Stimulated activated CD4-positive, alpha-beta T cell treated with anti-CD3 and anti-CD28 coated beads, Interleukin-2, amount 100 ng/mL, for 4 hours (primary cell): ENCODE results near the gene MSANTD7.
A peak's percentile ranks its signal among the peaks of the same experiment; 100 is the strongest.
"Not testable (repeated sequence)": the region's sequence is repeated elsewhere in the genome, so short reads cannot be mapped to it uniquely, and the experiment has no call there.

Experiments used
- DNase-seq: peaks from one replicate; pipeline ENCODE4 v3.0.0-alpha.2; 2020; ENCODE audit warnings: low read depth

MSANTD7 gene

GRCh38 chr10:14837003-14837756 lies 926 bp upstream of the MSANTD7 start:
- DNase-seq, result no peak

DNA sequence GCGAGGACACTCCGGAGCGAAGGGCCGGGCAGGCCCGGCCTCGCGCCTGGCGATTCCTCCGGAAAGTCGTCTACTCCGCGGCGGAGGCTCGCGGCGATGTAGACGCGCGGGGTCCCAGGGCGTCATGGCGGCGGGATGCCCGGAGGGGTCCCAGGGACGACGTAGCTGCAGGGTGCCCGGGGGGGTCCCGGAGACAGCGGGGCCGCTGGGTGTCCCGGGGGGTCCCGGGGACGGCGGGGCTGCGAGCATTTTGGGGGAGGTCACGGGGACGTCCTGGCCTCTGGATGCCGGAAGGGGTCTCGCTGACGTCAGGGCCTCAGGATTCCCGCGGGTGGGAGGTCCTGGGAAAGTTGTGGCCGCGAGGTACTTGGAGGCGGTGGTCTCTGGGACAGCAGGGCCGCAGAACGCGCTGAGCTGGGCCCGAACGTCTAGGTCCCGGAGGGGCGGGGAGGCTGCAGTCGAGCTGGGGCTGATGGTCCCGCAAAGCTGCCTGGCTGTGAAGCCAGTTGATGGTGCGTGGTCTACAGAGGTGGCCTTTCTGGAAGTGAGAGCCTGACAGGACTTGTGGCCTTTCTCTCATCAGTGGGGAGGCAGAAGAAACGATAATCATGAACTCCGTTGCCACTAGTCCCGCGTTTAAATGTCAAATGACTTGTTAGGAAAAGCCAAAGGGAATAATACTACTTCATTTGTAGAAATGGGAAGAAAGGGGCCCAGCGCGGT lies 637 bp downstream of the MSANTD7 start:
- no peak for DNase-seq

GRCh38 chr10:14839305-14839695 lies 1.2 kb downstream of the MSANTD7 start:
- no peak for DNase-seq

DNA sequence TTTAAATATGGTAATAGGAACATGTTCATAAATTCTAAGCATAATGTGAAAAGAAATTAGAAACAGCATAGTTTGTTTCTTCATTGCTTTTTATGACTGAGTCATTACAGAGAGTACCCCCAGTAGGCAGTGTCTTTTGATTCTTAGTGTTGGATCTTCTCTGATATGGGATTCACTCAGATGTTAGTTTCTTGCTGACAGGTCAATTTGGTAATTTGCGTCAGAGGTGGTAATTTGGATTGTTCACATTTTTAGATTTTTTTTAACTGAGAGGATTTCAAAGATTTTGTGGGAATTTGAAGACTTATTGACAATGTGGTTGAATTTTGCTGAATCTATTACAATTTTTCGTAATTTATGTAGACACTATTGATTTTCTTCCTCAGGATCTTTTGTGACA lies 2.1 kb downstream of the MSANTD7 start:
- DNase-seq, result no peak

DNA sequence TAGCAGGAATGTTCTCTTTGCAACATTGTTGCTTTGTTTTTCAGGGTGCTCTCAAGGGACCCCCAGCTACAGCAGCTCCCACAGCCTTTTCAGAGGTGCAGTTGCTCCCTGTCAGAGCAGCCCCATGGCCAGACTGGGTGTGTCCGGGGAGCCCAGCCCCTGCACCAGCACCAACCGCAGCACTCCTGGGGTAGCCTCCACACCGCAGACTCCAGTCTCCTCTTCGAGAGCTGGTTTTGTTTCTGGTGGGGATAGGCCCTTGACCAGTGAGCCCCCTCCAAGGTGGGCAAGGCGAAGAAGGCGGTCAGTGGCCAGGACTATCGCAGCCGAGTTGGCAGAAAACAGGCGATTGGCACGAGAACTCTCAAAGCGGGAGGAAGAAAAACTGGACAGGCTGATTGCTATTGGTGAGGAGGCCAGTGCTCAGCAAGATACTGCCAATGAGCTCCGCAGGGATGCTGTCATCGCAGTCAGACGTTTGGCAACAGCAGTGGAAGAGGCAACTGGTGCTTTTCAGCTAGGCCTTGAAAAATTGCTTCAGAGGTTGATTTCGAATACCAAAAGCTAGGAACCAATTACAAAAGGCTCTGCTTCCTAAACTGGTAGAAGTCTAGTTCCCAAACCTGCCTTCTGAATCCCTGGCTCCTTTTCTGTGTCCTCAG lies 5.4 kb downstream of the MSANTD7 start:
- no peak for DNase-seq

DNA sequence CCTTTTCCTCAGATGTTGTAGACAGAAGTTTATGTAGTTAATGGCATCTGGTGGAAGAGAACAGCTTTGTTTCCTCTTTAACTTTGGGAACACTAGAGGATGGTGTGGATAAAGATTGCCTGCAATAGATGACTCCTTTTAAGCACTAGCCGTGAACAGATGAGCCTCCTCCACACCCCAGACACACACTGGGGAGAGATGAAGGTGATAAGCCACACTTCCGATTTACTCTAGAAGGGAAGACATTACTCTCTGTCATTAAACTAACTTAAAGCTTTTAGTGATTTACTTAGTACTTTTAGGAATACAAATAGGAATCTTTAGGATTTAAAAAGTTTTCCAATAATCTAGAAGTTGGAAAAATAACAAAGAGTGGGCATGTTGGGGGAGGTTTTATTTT lies 6.8 kb downstream of the MSANTD7 start:
- DNase-seq, result no peak

DNA sequence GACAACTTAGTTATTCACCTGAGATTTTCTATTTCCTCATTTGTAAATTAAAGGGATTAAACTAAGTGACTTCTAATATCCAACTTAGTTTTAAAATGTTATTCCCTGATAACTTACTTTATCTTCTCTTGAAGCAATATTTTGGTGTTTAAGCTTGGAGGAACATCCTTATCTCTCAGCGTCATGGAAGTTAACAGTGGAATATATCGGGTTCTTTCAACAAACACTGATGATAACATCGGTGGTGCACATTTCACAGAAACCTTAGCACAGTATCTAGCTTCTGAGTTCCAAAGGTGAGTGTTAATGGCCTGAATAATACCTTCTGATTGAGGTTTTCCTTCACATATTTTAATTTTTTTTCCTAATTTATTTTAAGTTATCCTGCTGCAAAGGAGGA lies 14.1 kb downstream of the MSANTD7 start:
- no peak for DNase-seq

DNA sequence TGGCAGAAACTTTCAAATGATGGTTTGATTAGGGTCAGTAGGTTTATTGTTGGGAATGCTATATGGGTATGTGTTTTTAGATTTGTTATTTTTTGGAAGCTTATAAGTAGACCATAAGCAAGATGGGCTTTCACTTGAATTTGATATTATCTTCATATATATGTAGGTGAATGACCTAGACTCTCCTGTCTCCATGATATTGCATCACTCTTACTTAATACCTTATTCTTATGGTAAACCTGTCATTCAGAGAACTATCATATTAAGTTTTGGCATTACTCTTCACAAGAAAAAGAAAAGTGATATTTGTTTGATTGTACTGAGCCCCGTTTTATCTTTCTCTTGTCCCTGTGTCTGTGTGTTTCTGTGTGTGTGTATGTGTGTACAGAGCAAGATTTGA lies 17.3 kb downstream of the MSANTD7 start:
- no peak for DNase-seq

- no peak for DNase-seq
These were observed 20.3 kb downstream of the MSANTD7 start for GRCh38 chr10:14858338-14858960.

GRCh38 chr10:14859043-14859442 lies 20.9 kb downstream of the MSANTD7 start:
- no peak for DNase-seq

GRCh38 chr10:14859775-14860174 lies 21.7 kb downstream of the MSANTD7 start:
- no peak for DNase-seq

DNA sequence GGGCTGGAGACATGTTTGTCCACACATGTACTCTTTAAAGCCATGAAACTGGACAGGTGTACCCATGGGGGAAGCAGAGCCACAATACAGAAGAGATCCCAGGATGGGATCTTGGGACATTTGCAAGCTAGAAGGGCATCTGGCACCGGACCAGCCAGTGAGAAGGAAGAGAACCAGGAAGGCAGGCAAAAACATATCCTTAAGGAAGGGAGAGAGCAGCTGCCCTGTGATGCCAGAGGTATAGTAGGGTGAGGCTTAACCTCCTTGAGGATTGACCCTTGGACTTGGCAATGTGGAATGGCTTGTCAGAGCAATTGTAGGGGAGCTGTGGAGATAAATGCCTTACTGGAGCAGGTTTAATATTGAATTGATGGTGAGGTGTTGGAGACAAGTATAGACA lies 22.7 kb downstream of the MSANTD7 start:
- no peak for DNase-seq

- DNase-seq, result not testable (repeated sequence)
These were observed 26.4 kb downstream of the MSANTD7 start for GRCh38 chr10:14864466-14864865.

DNA sequence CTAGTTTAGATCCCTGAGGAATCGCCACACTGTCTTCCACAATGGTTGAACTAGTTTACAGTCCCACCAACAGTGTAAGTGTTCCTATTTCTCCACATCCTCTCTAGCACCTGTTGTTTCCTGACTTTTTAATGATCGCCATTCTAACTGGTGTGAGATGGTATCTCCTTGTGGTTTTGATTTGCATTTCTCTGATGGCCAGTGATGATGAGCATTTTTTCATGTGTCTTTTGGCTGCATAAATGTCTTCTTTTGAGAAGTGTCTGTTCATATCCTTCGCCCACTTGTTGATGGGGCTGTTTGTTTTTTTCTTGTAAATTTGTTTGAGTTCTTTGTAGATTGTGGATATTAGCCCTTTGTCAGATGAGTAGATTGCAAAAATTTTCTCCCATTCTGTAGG lies 26.8 kb downstream of the MSANTD7 start:
- not testable (repeated sequence) for DNase-seq

GRCh38 chr10:14873090-14873760 lies 35.1 kb downstream of the MSANTD7 start:
- no peak for DNase-seq

- DNase-seq, result no peak
These were observed 37.8 kb downstream of the MSANTD7 start for GRCh38 chr10:14875941-14876340.

GRCh38 chr10:14876764-14877163 lies 38.7 kb downstream of the MSANTD7 start:
- DNase-seq, result no peak

DNA sequence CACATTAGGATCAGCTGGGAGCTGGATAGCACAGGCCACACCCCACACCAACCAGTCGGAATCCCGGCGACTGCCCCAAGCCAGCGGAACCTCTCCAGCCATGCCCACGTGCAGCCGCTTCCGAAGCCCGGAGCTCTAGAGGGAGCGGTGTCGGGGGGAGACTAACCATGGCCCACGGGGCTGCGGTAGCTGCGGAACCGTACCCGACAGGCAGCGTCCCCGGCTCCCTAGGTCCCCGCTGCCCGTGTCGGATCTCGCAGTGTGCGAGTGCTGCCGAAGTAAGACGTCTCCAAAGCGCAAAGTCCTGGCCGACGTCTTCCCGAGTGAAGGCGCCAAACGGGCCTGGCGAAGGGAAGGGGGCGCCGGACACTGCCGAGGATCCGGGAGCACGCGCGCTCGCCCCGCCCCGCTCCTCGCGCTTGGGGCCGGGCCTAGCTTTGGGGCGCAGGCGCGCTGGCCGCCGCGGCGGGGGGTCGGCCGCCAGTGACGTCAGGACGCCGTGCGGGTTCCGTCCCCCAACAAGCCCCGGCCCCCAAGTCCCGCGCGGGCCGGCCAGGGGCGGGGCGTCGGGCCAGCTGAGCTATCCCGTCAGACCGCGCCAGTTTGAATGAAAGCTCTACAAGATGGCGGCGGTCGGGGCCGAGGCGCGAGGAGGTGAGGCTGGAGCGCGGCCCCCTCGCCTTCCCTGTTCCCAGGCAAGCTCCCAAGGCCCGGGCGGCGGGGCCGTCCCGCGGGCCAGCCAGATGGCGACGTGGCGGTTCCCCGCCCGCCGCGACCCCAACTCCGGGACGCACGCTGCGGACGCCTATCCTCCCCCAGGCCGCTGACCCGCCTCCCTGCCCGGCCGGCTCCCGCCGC lies 40.4 kb downstream of the MSANTD7 start, which contains the start of gene SUV39H2:
SUV39H2 (plus strand) TSS at position 601 of the 858 bp plus-strand sequence; CDS start at position 624, 23 bp downstream.
- DNase-seq, result peak; percentile 91

DNA sequence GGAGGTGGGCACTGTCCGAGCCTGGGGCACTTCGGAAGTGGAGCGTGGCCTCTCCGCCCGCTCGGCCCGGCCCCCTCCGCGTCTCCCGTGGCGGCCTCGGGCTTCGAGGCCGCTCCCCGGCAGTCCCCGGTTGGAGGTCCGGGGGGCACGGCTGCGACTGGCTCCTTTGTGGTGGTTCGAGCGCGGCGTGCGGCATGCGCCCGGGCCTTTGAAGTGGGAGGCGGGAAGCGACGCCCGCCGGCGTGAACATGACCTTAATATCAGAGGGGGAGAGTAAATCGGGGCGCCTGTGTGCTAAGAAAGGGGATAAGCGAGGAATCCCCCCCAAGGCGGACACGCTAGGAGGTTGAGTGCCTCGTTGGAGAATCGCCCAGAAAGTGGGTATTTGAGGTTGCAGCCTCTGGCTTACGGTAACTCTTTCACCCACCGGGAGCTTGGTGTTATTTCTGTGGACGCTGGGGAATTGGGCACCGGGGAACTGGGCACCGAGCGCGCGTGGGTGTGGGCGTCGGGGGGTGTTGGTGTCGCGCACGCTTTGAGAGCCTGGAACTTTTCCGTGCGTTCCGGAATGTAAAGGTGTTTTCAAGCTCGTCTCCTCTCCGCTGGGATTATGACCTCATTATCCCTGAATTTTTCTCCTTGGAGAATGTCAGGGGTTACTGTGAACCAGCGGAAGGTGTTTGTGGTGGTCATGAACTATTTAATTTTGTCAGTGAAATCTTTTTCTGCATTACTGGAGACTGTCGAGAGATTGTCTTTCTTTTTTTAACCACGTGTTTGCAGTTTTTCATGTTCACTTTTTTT lies 41.2 kb downstream of the MSANTD7 start:
- DNase-seq, result peak; percentile 21

DNA sequence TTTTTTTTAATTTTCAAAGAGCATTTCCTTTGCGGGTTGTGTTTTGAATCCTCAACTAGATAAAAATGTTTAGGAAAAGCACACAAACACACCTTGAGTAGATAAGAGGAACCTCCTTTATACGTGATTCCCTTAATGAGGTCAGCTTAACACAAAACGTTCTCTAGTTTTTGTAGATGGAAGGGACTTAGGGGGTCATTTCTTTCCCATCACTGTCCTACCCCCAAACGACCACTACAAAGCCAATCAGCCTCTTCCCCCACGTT lies 41.8 kb downstream of the MSANTD7 start:
- DNase-seq, result no peak
